ENCODE data around the gene TUFT1. TPM values are rescaled to one million over a fixed set of nuclear protein-coding genes. Genes with fewer than 3 reads are reported as not detected.

The TUFT1 gene
- total and polyA plus RNA-seq, 9 of the 15 experiments (the other 6 are each of a cell fraction or from before 2014, with no cell fraction given) = 0.54 to 2.0 (median 1.7) TPM

GRCh38 chr1:151611288-151611790 lies 71.2 kb downstream of the TUFT1 start (continued):
- TF ChIP-seq PTTG1 (tag; IDR thresholded peaks at IDR 0.05; ENCODE audit: low read depth) = 0 out of 2 replicates have a peak, but pooled peaks have one; percentile 54
- peak; percentile 32; the same call in 1 of the 2 replicates for TF ChIP-seq USF1 (CRISPR knock-in tag; IDR thresholded peaks at IDR 0.05)
- TF ChIP-seq ZNF175 (CRISPR knock-in tag; IDR thresholded peaks at IDR 0.05; ENCODE audit: low read depth) = peak; percentile 35; the same call in 1 of the 2 replicates
- 0 out of 2 replicates have a peak, but pooled peaks have one; percentile 5 for TF ChIP-seq TCF3 (CRISPR knock-in tag; IDR thresholded peaks at IDR 0.05)
- TF ChIP-seq ATF3 (IDR thresholded peaks at IDR 0.05) = peak; percentile 45
- no peak for TF ChIP-seq ATF3 (CRISPR knock-in tag; conservative IDR thresholded peaks at IDR 0.05)
- no peak for TF ChIP-seq ILF3 (IDR thresholded peaks at IDR 0.05; ENCODE audit: borderline replicate concordance)
- no peak for TF ChIP-seq ZNF212 (CRISPR knock-in tag; IDR thresholded peaks at IDR 0.05)
- TF ChIP-seq MITF (IDR thresholded peaks at IDR 0.05) = 0 out of 2 replicates have a peak, but pooled peaks have one; percentile 26
- no peak for TF ChIP-seq BCL6 (CRISPR knock-in tag; IDR thresholded peaks at IDR 0.05)
- peak; percentile 17; the same call in 1 of the 2 replicates for TF ChIP-seq MAX (CRISPR knock-in tag; IDR thresholded peaks at IDR 0.05)
- TF ChIP-seq ZNF695 (CRISPR knock-in tag; IDR thresholded peaks at IDR 0.05) = no peak
- 0 out of 2 replicates have a peak, but pooled peaks have one; percentile 32 for TF ChIP-seq IFI16 (CRISPR knock-in tag; IDR thresholded peaks at IDR 0.05)
- 0 out of 2 replicates have a peak, but pooled peaks have one; percentile 18 for TF ChIP-seq PYGO2 (tag; IDR thresholded peaks at IDR 0.05)
- TF ChIP-seq ZNF592 (IDR thresholded peaks at IDR 0.05) = peak; percentile 61
- TF ChIP-seq ZBTB9 (CRISPR knock-in tag; IDR thresholded peaks at IDR 0.05) = no peak
- 0 out of 4 replicates have a peak, but pooled peaks of 1 of the 2 experiments have one; percentile 10 for TF ChIP-seq FOXK2 (conservative IDR thresholded peaks at IDR 0.05 in 1 of 2, IDR thresholded peaks at IDR 0.05 in 1 of 2; ENCODE audit: low read depth in 2 of 2)

Data from K562 (cell line).